ENCODE results near the gene RELN.

Gene RELN

DNA sequence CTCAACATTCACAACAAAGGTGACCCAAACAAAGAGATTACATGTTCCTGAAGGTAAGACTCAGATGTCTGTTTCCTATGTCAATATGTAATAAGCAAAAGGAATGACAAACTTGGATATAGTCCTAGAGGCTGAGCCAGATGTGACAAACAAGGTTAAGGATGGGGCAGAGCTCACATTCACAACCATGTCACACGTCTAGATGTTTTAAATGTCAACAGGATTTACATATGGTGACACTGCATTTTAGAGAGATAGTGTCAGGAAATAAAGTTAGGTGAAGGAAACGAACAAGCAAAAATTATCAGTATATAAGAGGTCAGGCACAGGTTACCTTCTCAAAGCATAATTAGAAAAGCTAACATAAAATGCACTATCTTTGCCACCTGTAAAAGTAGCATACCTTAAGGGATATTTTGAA is 8.4 kb downstream of the RELN start:
- Histone ChIP-seq H3K4me2 (no peak overlapping the region), H3K9me3 (no peaks in the 10 kb centered on the region), H3K36me3 (no peaks in the 10 kb centered on the region), H3K4me1 (no peaks in the 10 kb centered on the region), H3K4me3 (no peak overlapping the region), H3K9ac (no peak overlapping the region), H4K20me1 (no peaks in the 10 kb centered on the region), H3K27me3 (no peaks in the 10 kb centered on the region), H3K27ac (no peak overlapping the region)
- TF ChIP-seq Cebpa-rat (IDR thresholded peaks at IDR 0.05) = no peak

- Histone ChIP-seq H3K27ac (no peak overlapping the region), H3K36me3 (no peaks in the 10 kb centered on the region), H3K27me3 (no peaks in the 10 kb centered on the region), H3K9me3 (no peaks in the 10 kb centered on the region), H3K4me3 (no peak overlapping the region), H3K4me1 (no peaks in the 10 kb centered on the region), H4K20me1 (no peaks in the 10 kb centered on the region), H3K9ac (no peak overlapping the region), H3K4me2 (no peak overlapping the region)
- no peak for TF ChIP-seq Cebpa-rat (IDR thresholded peaks at IDR 0.05)
Measured at GRCh38 chr7:103972779-103973434, 16.6 kb downstream of the RELN start.

- no peak overlapping the region for H3K4me2 ChIP-seq
- no peaks in the 10 kb centered on the region for H4K20me1 ChIP-seq
- H3K4me1 ChIP-seq = no peaks in the 10 kb centered on the region
- no peak overlapping the region for H3K27ac ChIP-seq
- H3K9ac ChIP-seq = no peak overlapping the region
- no peaks in the 10 kb centered on the region for H3K36me3 ChIP-seq
- H3K9me3 ChIP-seq = no peaks in the 10 kb centered on the region
- no peak for TF ChIP-seq Cebpa-rat (IDR thresholded peaks at IDR 0.05)
- H3K4me3 ChIP-seq = no peak overlapping the region
- H3K27me3 ChIP-seq = no peaks in the 10 kb centered on the region
Measured at GRCh38 chr7:103967401-103967800, 22.1 kb downstream of the RELN start.

GRCh38 chr7:103966593-103967277 is 22.7 kb downstream of the RELN start:
- Histone ChIP-seq H3K4me1 (no peaks in the 10 kb centered on the region), H3K4me2 (no peak overlapping the region), H3K4me3 (no peak overlapping the region), H3K27me3 (no peaks in the 10 kb centered on the region), H3K36me3 (no peaks in the 10 kb centered on the region), H3K9me3 (no peaks in the 10 kb centered on the region), H3K27ac (no peak overlapping the region), H3K9ac (no peak overlapping the region), H4K20me1 (no peaks in the 10 kb centered on the region)
- TF ChIP-seq Cebpa-rat (IDR thresholded peaks at IDR 0.05) = no peak

- H4K20me1 ChIP-seq = no peaks in the 10 kb centered on the region
- H3K4me2 ChIP-seq = no peak overlapping the region
- H3K27ac ChIP-seq = no peak overlapping the region
- no peaks in the 10 kb centered on the region for H3K4me1 ChIP-seq
- no peaks in the 10 kb centered on the region for H3K27me3 ChIP-seq
- no peaks in the 10 kb centered on the region for H3K9me3 ChIP-seq
- TF ChIP-seq Cebpa-rat (IDR thresholded peaks at IDR 0.05) = no peak
- H3K36me3 ChIP-seq = no peaks in the 10 kb centered on the region
- no peak overlapping the region for H3K9ac ChIP-seq
- no peak overlapping the region for H3K4me3 ChIP-seq
Measured at GRCh38 chr7:103964269-103964668, 25.2 kb downstream of the RELN start.

GRCh38 chr7:103962070-103962469 is 27.4 kb downstream of the RELN start:
- no peak for TF ChIP-seq Cebpa-rat (IDR thresholded peaks at IDR 0.05)
- Histone ChIP-seq H3K4me2 (no peak overlapping the region), H3K9ac (no peak overlapping the region), H3K36me3 (no peaks in the 10 kb centered on the region), H3K4me3 (no peak overlapping the region), H3K9me3 (no peaks in the 10 kb centered on the region), H3K4me1 (no peaks in the 10 kb centered on the region), H3K27ac (no peak overlapping the region), H3K27me3 (no peaks in the 10 kb centered on the region), H4K20me1 (no peaks in the 10 kb centered on the region)

DNA sequence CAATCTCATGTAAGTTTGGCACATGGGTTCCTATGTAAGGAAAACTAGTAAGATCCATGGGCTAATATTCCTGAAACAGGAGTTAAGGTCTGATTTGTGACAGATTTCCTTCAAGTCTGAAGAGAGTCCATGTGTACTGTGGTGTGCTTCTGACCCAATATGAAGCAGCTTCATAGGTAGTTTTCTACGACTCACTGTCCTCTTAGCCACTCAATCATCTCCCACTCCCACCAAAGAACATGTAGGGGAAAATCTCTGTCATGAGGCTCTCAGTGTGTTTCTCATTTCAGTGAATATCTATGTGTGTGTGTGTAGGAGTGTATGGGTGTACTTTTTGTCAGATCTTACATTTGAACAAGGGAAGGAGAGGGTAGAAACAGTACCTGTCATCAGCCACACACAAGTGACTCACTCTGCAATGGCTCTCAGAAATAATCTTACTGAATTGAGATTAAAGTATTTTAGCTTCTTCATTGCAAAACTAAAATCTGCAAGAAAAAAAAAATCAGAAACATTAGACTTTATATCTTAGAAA is 31.1 kb downstream of the RELN start:
- Histone ChIP-seq H3K4me2 (no peak overlapping the region), H3K27ac (no peak overlapping the region), H3K9ac (no peak overlapping the region), H3K27me3 (no peaks in the 10 kb centered on the region), H4K20me1 (no peaks in the 10 kb centered on the region), H3K9me3 (no peaks in the 10 kb centered on the region), H3K36me3 (no peaks in the 10 kb centered on the region), H3K4me1 (no peaks in the 10 kb centered on the region), H3K4me3 (no peak overlapping the region)
- no peak for TF ChIP-seq Cebpa-rat (IDR thresholded peaks at IDR 0.05)

DNA sequence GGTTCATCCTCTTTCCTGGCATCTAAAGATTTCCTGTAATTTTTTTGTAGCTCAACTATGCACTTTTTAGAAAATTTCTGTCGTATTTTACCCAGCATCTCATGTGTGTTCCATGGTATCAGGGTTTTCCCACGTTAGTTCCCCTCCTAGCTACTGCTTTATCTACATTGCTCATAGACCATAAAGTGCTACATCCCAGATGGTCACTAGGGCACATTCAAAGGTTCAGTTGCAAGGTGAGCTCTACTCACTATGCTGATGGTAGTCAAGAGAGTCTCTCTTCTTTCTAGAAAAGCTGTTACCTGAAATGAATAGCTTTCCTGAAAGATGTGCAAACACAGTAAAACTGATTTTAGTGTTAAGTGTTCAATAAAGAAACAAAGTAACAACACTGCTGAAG is 33.5 kb downstream of the RELN start:
- H3K4me2 ChIP-seq = no peak overlapping the region
- no peak overlapping the region for H3K4me3 ChIP-seq
- H3K36me3 ChIP-seq = no peaks in the 10 kb centered on the region
- no peaks in the 10 kb centered on the region for H4K20me1 ChIP-seq
- no peaks in the 10 kb centered on the region for H3K9me3 ChIP-seq
- TF ChIP-seq Cebpa-rat (IDR thresholded peaks at IDR 0.05) = no peak
- no peak overlapping the region for H3K27ac ChIP-seq
- H3K4me1 ChIP-seq = no peaks in the 10 kb centered on the region
- no peaks in the 10 kb centered on the region for H3K27me3 ChIP-seq
- no peak overlapping the region for H3K9ac ChIP-seq

DNA sequence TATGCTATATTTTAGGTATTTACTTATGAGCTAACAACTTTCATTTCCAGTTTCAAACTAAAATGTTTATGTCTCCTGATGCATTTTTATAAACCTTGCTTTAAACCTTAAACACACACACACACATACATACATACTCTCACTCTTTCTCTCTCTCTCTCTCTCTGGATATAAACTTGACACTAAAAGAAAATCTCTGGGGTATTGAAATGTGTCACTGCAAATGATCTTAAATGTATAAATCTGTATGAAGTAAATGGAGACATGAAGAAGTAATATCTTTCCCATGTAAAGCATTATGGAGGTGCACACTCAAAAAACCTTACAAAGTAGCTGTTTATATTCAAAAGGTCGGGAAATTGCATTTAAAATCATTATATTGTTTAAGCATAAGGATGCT is 37.0 kb downstream of the RELN start:
- no peaks in the 10 kb centered on the region for H3K9me3 ChIP-seq
- H3K9ac ChIP-seq = no peak overlapping the region
- H3K27me3 ChIP-seq = no peaks in the 10 kb centered on the region
- no peak overlapping the region for H3K27ac ChIP-seq
- H3K36me3 ChIP-seq = no peaks in the 10 kb centered on the region
- no peaks in the 10 kb centered on the region for H3K4me1 ChIP-seq
- H3K4me2 ChIP-seq = no peak overlapping the region
- no peaks in the 10 kb centered on the region for H4K20me1 ChIP-seq
- H3K4me3 ChIP-seq = no peak overlapping the region
- TF ChIP-seq Cebpa-rat (IDR thresholded peaks at IDR 0.05) = no peak

DNA sequence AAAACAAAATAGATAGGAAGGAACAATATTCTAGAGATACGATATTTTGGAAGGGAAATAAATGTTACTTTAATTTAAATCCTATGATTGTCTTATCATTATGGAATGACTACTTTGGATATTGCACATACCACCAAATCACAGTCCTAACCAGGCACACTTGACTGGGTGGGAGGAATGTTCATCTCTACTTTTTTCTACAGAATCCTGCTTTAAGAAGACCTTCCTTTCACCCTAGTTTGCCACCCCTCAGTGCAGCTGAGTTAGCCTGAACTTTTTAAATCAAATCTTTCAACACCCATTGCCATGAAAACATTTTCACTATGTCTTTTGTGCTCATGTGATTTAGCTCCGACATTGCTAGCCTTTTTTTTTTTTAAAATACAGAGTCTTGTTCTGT is 38.1 kb downstream of the RELN start:
- Histone ChIP-seq H4K20me1 (no peaks in the 10 kb centered on the region), H3K27me3 (no peaks in the 10 kb centered on the region), H3K27ac (no peak overlapping the region), H3K4me1 (no peaks in the 10 kb centered on the region), H3K9me3 (no peaks in the 10 kb centered on the region), H3K9ac (no peak overlapping the region), H3K36me3 (no peaks in the 10 kb centered on the region), H3K4me3 (no peak overlapping the region), H3K4me2 (no peak overlapping the region)
- no peak for TF ChIP-seq Cebpa-rat (IDR thresholded peaks at IDR 0.05)

Data from BLaER1 (cell line).